HG02970 (cell line): ENCODE measurements around the gene SGPP1.
"Not testable (repeated sequence)": the region's sequence is repeated elsewhere in the genome, so short reads cannot be mapped to it uniquely, and the experiment has no call there.

Experiments used
- ATAC-seq: cut with Tn5 transposase; IDR thresholded peaks from one replicate; pipeline ENCODE4 v1.9.1; 2021; ENCODE audit warnings: mild to moderate bottlenecking, moderate library complexity, moderate number of reproducible peaks; ENCODE audit not compliant: unreplicated experiment, low FRiP score

SGPP1 gene

DNA sequence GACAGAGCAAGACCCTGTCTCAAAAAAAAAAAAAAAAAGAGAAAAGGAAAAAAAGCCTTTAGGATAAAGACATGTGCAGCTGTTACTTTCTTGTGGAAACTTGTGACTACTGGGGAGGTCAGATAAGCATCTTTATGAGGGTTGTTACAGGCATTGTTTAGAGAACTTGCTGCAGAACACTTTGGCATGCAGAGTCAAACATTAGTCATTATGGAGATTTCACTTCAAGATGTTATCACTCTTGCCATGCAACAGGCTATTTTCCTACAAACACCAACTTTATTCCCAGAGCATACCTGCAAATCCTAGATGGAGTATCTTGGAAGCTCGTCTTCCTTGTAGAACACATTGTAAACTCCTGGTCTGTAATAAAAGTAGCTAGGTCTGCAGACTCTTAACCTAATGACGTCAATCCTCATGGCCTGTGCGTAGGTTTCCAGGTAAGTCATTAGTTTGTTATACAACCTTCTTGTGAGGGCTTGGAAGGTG lies 49.9 kb downstream of the SGPP1 start:
- no peak for ATAC-seq

DNA sequence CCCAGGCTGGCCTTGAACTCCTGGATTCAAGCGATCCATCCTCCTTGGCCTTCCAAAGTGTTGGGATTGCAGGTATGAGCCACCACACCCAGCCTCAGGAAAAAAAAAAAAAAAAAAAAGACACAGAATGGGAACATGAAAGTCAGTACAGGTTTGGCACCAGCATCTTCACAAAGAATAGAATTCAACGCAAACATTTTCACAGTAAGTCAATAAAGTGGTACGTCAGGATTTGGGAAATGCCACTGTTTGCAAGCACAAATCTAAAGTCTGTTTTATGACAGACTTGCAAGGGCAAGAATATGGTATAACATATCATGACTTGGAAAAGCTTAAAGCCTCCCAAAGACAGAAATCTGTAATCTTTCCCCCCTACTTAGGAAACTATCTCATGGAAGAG lies 51.2 kb downstream of the SGPP1 start:
- ATAC-seq, result no peak

- ATAC-seq, result no peak
These were observed 53.9 kb downstream of the SGPP1 start for GRCh38 chr14:63673886-63674497.

GRCh38 chr14:63673255-63673654 lies 54.6 kb downstream of the SGPP1 start:
- ATAC-seq, result no peak

DNA sequence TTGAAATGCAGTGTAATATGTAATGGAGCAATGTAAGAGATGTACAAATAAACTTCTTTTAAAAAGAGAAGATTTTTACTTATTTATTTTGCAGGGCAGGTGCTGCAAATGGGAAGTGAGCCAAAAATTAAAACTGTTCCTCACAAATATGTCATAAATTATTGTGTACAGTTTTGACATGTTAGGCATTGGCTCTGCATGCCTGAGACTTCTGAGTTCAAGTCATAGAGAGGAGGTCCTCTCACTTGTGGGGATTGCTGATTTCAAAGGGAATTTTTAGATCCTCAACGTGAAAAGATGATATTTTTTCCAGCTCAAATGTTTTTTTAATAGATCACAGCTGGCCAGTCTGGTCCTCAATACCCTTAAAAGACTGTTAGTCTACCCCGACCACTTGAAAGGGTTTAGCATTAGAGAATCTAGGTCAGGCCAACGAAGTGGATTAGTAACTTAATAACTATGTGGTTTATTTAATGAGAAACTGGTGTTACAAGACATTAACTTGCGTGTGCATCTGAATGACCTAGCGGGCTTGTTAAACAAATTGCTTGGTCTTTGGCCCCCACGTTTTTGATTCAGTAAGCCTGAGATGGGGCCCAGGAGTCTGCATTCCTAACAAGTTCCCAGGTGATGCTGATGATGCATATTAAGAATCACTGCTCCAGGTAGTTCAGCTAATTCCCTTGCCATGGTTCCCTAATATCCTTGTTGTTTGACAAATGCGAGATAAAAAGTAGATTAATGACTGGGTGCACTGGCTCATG lies 55.3 kb downstream of the SGPP1 start:
- ATAC-seq, result peak; percentile 68

- ATAC-seq, result no peak
These were observed 55.9 kb downstream of the SGPP1 start for GRCh38 chr14:63671987-63672386.

DNA sequence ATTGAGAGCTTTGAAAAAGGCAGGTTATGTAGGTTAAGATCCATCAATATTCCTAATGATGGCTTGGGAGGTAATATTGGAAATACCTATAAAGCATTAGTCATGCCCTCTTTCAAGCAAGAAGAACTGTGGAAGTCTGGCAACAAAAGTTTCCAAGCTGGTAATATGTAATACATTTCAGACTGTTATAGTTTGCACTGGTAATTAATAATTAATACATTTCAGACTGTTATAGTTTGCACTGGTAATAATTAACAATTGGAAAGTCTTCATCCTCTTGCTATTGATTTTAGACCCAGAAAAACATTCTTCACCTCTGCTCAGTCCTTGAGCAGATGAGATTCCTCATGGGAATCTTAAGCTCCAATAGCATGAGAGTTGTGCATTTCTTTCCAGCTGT lies 57.2 kb downstream of the SGPP1 start:
- ATAC-seq, result no peak

- ATAC-seq, result no peak
These were observed 61.5 kb downstream of the SGPP1 start for GRCh38 chr14:63666335-63666734.

- no peak for ATAC-seq
These were observed 64.2 kb downstream of the SGPP1 start for GRCh38 chr14:63663428-63664341.

GRCh38 chr14:63662776-63663175 lies 65.1 kb downstream of the SGPP1 start:
- ATAC-seq, result no peak

DNA sequence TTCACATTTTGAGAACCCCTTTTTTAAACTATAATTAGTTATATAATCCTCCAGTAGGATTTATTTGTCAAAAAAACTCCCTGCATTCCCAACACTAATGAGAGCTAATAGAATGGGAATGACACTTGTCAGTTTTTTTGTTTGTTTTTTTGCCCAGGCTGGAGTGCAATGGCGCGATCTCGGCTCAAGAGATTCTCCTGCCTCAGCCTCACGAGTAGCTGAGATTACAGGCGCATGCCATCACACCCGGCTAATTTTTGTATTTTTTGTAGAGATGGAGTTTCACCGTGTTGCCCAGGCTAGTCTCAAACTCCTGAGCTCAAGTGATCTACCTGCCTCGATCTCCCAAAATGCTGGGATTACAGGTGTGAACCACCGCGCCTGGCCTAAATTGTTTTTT lies 66.0 kb downstream of the SGPP1 start:
- ATAC-seq, result not testable (repeated sequence)

DNA sequence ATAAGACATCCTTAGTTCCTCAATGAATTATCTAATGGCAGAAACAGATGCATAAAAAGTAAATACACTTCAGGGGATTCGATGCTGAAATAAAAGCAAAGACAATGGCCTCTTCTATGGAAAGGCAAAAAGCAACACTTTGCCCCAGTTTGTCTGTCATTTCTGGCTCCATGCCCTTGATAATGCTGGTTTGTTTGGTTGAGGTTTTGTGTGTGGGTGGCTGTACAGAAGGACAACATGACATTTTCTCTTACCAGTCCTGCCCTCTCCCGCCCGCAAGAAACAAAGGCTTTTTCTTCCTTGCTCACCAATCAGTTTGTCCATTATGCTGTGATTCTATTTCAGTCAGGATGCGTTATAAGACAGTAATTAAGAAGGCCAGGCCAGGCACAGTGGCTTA lies 68.1 kb downstream of the SGPP1 start:
- no peak for ATAC-seq

DNA sequence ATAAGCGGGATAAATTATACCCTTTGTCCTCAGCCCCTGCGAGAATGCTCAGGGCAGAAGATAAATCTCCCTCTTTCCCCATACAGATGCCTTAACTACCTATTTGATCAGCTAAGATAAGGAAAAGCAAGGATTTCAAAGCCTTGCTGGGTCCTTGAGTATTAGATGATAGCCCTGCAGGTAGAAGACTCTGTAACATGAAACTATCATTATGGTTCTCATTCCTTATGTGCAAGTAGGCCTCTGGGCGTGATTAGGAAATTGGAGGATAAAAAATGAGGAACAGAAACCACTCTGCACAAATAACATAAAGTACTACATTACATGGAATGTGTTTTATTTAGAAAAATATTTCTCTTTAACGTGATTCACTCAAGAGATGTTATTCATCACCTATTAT lies 71.7 kb downstream of the SGPP1 start:
- ATAC-seq, result no peak

- ATAC-seq, result no peak
These were observed 72.9 kb downstream of the SGPP1 start for GRCh38 chr14:63654936-63655335.

- no peak for ATAC-seq
These were observed 73.5 kb downstream of the SGPP1 start for GRCh38 chr14:63654346-63654745.

- no peak for ATAC-seq
These were observed 75.5 kb downstream of the SGPP1 start for GRCh38 chr14:63652406-63652805.

DNA sequence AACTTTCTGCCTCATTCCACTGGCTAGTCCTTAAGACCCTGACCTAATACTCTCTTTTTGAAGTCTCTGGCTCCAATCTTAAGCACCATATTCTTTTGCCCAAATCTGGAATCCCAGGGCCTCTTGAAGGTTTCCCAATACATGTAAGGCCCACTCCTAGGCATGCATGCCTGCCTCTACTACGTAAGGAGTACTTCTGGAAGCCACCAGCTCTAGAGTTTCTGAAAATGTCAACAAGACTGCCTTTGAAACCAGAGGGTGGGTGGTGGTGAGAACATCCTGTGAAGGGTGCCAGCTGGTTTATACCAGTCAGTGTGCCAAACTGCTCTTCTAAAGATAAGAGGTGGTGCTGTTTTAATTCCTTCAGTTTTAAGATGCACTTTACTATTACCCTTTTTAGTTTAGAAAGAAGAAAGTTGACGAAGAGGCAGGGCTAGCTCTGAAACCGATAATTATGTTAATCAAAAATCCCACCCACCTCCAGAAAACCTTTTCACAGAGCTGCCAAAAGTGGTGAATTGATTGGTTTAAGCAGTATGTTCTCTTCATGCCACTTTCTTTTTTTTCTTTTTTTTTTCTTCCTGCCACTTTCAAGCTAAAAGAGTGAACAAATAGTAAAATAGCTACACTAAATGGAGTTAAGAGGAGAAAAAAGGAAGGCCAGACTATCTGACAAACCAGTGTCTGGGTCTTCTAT lies 77.5 kb downstream of the SGPP1 start:
- no peak for ATAC-seq

DNA sequence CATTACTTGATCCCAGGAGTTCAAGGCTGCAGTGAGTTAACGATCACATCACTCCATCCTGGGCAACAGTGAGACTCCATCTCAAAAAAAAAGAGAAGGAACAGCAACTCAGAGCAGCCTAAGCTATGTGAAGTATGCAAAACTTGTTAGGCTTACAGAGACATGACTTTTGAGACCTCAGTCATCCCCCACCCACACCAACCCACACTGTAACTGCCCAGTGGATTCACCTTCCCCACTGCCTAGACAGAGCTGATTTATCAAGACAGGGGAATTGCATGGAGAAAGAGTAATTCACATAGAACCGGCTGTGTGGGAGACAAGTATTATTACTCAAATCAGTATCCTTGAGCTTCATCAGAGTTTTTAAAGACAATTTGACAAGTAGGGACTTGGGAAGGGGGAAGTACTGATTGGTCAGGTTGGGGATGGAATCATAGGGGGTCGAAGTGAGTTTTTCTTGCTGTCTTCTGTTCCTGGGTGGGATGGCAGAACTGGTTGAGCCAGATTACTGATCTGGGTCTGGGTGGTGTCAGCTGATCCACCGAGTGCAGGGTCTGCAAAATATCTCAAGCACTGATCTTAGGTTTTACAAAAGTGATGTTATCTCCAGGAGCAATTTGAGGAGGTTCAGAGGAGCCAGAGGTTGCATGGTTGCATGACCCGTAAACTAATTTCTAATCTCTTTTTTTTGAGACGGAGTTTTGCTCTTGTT lies 80.0 kb downstream of the SGPP1 start:
- ATAC-seq, result no peak

GRCh38 chr14:63644741-63645140 lies 83.1 kb downstream of the SGPP1 start:
- ATAC-seq, result no peak
